Mesothelial cell of epicardium (in vitro differentiated cells): ENCODE results near the gene ICA1L. TPM values are rescaled to one million over a fixed set of nuclear protein-coding genes. Genes with fewer than 3 reads are reported as not detected.

Experiments
- DNase-seq, 2 experiments: peaks; one replicate each; pipeline ENCODE4 v3.0.0; 2021; ENCODE audit warnings: low spot score in 2 of 2; ENCODE audit not compliant: unreplicated experiment in 2 of 2
- H3K27ac Mint-ChIP-seq: 2 replicates; pipeline ENCODE4 v1.8.0; 2021; ENCODE audit warnings: mixed read lengths
- H3K27me3 Mint-ChIP-seq: 2 replicates; pipeline ENCODE4 v1.8.0; 2021; ENCODE audit warnings: low read depth, mixed read lengths
- H3K36me3 Mint-ChIP-seq: 2 replicates; pipeline ENCODE4 v1.8.0; 2021; ENCODE audit warnings: mixed read lengths
- H3K4me1 Mint-ChIP-seq: 2 replicates; pipeline ENCODE4 v1.8.0; 2021; ENCODE audit warnings: mixed read lengths
- H3K4me3 Mint-ChIP-seq: 2 replicates; pipeline ENCODE4 v1.8.0; 2021; ENCODE audit warnings: mild to moderate bottlenecking, moderate library complexity, mixed read lengths
- H3K9me3 Mint-ChIP-seq: 2 replicates; pipeline ENCODE4 v1.8.0; 2021; ENCODE audit warnings: mixed read lengths
- total RNA-seq: library from RNA; stranded (reverse); gene quantifications from 3 replicates; pipeline ENCODE4 v1.2.1, GENCODE V29; 2021
- TF ChIP-seq, protein P1 (sequence below): fragments of 200-600 bp; sonication (generic); IDR thresholded peaks from one replicate; pipeline ENCODE4 v1.5.0; 2021; ENCODE audit warnings: antibody characterized with exemption; ENCODE audit not compliant: unreplicated experiment

ICA1L gene
- total RNA-seq, 1 donor from 2014 or later, result 11.8 TPM

- peaks cover 45% of the 10 kb centered on the region for H3K36me3 Mint-ChIP-seq
- H3K27me3 Mint-ChIP-seq, result no peaks in the 10 kb centered on the region
- H3K4me3 Mint-ChIP-seq, result no peak overlapping the region
- TF ChIP-seq, protein P1, sequence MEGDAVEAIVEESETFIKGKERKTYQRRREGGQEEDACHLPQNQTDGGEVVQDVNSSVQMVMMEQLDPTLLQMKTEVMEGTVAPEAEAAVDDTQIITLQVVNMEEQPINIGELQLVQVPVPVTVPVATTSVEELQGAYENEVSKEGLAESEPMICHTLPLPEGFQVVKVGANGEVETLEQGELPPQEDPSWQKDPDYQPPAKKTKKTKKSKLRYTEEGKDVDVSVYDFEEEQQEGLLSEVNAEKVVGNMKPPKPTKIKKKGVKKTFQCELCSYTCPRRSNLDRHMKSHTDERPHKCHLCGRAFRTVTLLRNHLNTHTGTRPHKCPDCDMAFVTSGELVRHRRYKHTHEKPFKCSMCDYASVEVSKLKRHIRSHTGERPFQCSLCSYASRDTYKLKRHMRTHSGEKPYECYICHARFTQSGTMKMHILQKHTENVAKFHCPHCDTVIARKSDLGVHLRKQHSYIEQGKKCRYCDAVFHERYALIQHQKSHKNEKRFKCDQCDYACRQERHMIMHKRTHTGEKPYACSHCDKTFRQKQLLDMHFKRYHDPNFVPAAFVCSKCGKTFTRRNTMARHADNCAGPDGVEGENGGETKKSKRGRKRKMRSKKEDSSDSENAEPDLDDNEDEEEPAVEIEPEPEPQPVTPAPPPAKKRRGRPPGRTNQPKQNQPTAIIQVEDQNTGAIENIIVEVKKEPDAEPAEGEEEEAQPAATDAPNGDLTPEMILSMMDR, result no peak
- H3K27ac Mint-ChIP-seq, result no peak overlapping the region
- H3K9me3 Mint-ChIP-seq, result no peaks in the 10 kb centered on the region
- DNase-seq, result no peak
- H3K4me1 Mint-ChIP-seq, result no peaks in the 10 kb centered on the region
Observed at GRCh38 chr2:202764991-202765390, 106.6 kb downstream of the ICA1L start.

GRCh38 chr2:202763916-202764315 is 107.7 kb downstream of the ICA1L start:
- H3K4me3 Mint-ChIP-seq, result no peak overlapping the region
- H3K4me1 Mint-ChIP-seq, result no peaks in the 10 kb centered on the region
- no peak overlapping the region for H3K27ac Mint-ChIP-seq

GRCh38 chr2:202762556-202762955 is 109.0 kb downstream of the ICA1L start:
- Mint-ChIP-seq H3K36me3 (peaks cover 50% of the 10 kb centered on the region), H3K9me3 (no peaks in the 10 kb centered on the region), H3K4me1 (peaks cover 4% of the 10 kb centered on the region), H3K27ac (no peak overlapping the region), H3K27me3 (no peaks in the 10 kb centered on the region), H3K4me3 (no peak overlapping the region)
- DNase-seq, result no peak
- TF ChIP-seq, protein P1, result no peak

More at GRCh38 chr2:202763916-202764315, 107.7 kb downstream of the ICA1L start:
- Mint-ChIP-seq H3K36me3 (peaks cover 42% of the 10 kb centered on the region), H3K27me3 (no peaks in the 10 kb centered on the region), H3K9me3 (no peaks in the 10 kb centered on the region)
- TF ChIP-seq, protein P1, result no peak
- DNase-seq, result no peak

- Mint-ChIP-seq H3K36me3 (peaks cover 54% of the 10 kb centered on the region), H3K4me3 (no peak overlapping the region), H3K4me1 (peaks cover 4% of the 10 kb centered on the region), H3K9me3 (no peaks in the 10 kb centered on the region), H3K27me3 (no peaks in the 10 kb centered on the region), H3K27ac (no peak overlapping the region)
- TF ChIP-seq, protein P1, result no peak
- DNase-seq, result no peak
Observed at GRCh38 chr2:202760848-202761247, 110.7 kb downstream of the ICA1L start.

DNA sequence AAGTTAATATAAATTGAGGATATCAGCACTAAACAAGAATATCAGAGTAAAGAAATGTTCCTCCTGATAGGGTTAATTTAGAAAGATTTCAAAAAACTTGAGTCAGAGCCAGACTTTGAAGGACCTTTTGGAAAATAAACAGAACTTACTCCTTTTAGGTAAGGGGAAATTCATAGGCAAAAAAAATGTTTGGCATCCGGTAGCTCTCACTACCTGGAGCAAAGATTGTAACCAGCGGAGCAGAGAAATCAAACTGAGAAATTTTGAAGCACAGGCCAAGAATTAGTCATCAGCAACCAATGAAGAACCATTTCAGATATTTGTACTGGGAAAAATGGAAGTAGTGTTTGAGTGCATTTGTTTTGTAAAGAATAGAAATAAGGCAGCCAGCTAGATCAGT is 113.0 kb downstream of the ICA1L start:
- H3K27ac Mint-ChIP-seq, result peak overlapping the region; percentile 45

More for the DNA sequence above, 113.0 kb downstream of the ICA1L start:
- DNase-seq, result no peak
- TF ChIP-seq, protein P1, result no peak
- Mint-ChIP-seq H3K27me3 (no peaks in the 10 kb centered on the region), H3K9me3 (peaks cover 6% of the 10 kb centered on the region), H3K4me3 (no peak overlapping the region), H3K4me1 (peaks cover 7% of the 10 kb centered on the region), H3K36me3 (peaks cover 59% of the 10 kb centered on the region)
